ACC112 (cell line): ENCODE measurements around the gene PPP5C.

ENCODE experiments used
- H2AFZ ChIP-seq: fragments of 200-600 bp; sonication (generic); one replicate; pipeline ENCODE4 v1.6.0; 2017; ENCODE audit warnings: antibody characterized with exemption, low read length; ENCODE audit not compliant: unreplicated experiment
- H3K27ac ChIP-seq: fragments of 200-600 bp; sonication (generic); 2 replicates; pipeline ENCODE4 v1.5.1; 2014; ENCODE audit warnings: low read depth, mild to moderate bottlenecking, antibody characterized with exemption, low read length, moderate library complexity
- H3K27me3 ChIP-seq: fragments of 200-600 bp; sonication (generic); 2 replicates; pipeline ENCODE4 v1.6.1; 2014; ENCODE audit warnings: mild to moderate bottlenecking, antibody characterized with exemption, low read length, moderate library complexity, mixed read lengths; ENCODE audit not compliant: insufficient read depth
- H3K36me3 ChIP-seq: fragments of 200-600 bp; sonication (generic); 2 replicates; pipeline ENCODE4 v1.6.1; 2016; ENCODE audit warnings: mild to moderate bottlenecking, antibody characterized with exemption, low read length, moderate library complexity, mixed read lengths; ENCODE audit not compliant: insufficient read depth
- H3K4me1 ChIP-seq: fragments of 200-600 bp; sonication (generic); one replicate; pipeline ENCODE4 v1.6.1; 2016; ENCODE audit warnings: low read length, mixed read lengths; ENCODE audit not compliant: insufficient read depth, unreplicated experiment, control insufficient read depth
- H3K4me3 ChIP-seq: fragments of 200-600 bp; sonication (generic); 2 replicates; pipeline ENCODE4 v1.5.1; 2014; ENCODE audit warnings: mild to moderate bottlenecking, low read depth, low read length
- H3K79me2 ChIP-seq: fragments of 200-600 bp; sonication (generic); one replicate; pipeline ENCODE4 v1.6.0; 2016; ENCODE audit warnings: low read length; ENCODE audit not compliant: control insufficient read depth, unreplicated experiment, insufficient read depth

PPP5C gene

GRCh38 chr19:46346821-46347571, at the start of gene PPP5C:
Gene PPP5C (plus strand): TSS chr19:46347087. CDS start chr19:46347097, 10 bp downstream.
- Histone ChIP-seq H3K27me3 (no peaks in the 10 kb centered on the region), H3K4me1 (peaks cover 21% of the 10 kb centered on the region), H3K27ac (peak within 1 kb of the TSS; percentile 64), H2AFZ (peak within 1 kb of the TSS; percentile 94), H3K4me3 (peak within 1 kb of the TSS; percentile 98), H3K79me2 (peaks cover 33% of the 10 kb centered on the region), H3K36me3 (no peaks in the 10 kb centered on the region)

- H3K4me3 ChIP-seq = peak overlapping the region; percentile 76
These were observed 49.0 kb upstream of the PPP5C start for GRCh38 chr19:46297700-46298478.

GRCh38 chr19:46298479-46299003, 48.3 kb upstream of the PPP5C start:
- Histone ChIP-seq H3K36me3 (no peaks in the 10 kb centered on the region), H3K4me1 (peaks cover 38% of the 10 kb centered on the region), H3K27me3 (no peaks in the 10 kb centered on the region), H3K79me2 (peaks cover 7% of the 10 kb centered on the region), H3K4me3 (peak overlapping the region; percentile 76), H2AFZ (no peak overlapping the region), H3K27ac (peak overlapping the region; percentile 21; the same call in 1 of the 2 replicates)

More at GRCh38 chr19:46297700-46298478, 49.0 kb upstream of the PPP5C start:
- Histone ChIP-seq H3K36me3 (no peaks in the 10 kb centered on the region), H3K27ac (no peak overlapping the region), H3K27me3 (no peaks in the 10 kb centered on the region), H2AFZ (no peak overlapping the region), H3K79me2 (peaks cover 7% of the 10 kb centered on the region), H3K4me1 (peaks cover 38% of the 10 kb centered on the region)

- Histone ChIP-seq H3K79me2 (peaks cover 7% of the 10 kb centered on the region), H3K4me3 (peak overlapping the region; percentile 76), H3K36me3 (no peaks in the 10 kb centered on the region), H3K27ac (peak overlapping the region; percentile 21; the same call in 1 of the 2 replicates), H3K4me1 (peaks cover 38% of the 10 kb centered on the region), H2AFZ (no peak overlapping the region), H3K27me3 (no peaks in the 10 kb centered on the region)
These were observed 47.8 kb upstream of the PPP5C start for GRCh38 chr19:46299004-46299509.

GRCh38 chr19:46299695-46300094, 47.2 kb upstream of the PPP5C start:
- H3K4me3 ChIP-seq = peak overlapping the region; percentile 40; the same call in 1 of the 2 replicates
- H3K79me2 ChIP-seq = peaks cover 7% of the 10 kb centered on the region
- H2AFZ ChIP-seq = no peak overlapping the region
- H3K27ac ChIP-seq = peak overlapping the region; percentile 4; the same call in 1 of the 2 replicates
- H3K36me3 ChIP-seq = no peaks in the 10 kb centered on the region
- peaks cover 38% of the 10 kb centered on the region for H3K4me1 ChIP-seq
- no peaks in the 10 kb centered on the region for H3K27me3 ChIP-seq

- Histone ChIP-seq H3K4me3 (no peak overlapping the region), H3K27ac (no peak overlapping the region), H2AFZ (no peak overlapping the region), H3K36me3 (peaks cover 8% of the 10 kb centered on the region; the same call in 1 of the 2 replicates), H3K79me2 (peaks cover 7% of the 10 kb centered on the region), H3K4me1 (peaks cover 24% of the 10 kb centered on the region), H3K27me3 (no peaks in the 10 kb centered on the region)
These were observed 43.6 kb upstream of the PPP5C start for GRCh38 chr19:46303322-46303690.

GRCh38 chr19:46303691-46304397, 43.0 kb upstream of the PPP5C start:
- peaks cover 7% of the 10 kb centered on the region for H3K79me2 ChIP-seq
- H3K4me1 ChIP-seq = peaks cover 20% of the 10 kb centered on the region
- no peak overlapping the region for H3K27ac ChIP-seq
- H2AFZ ChIP-seq = no peak overlapping the region
- no peak overlapping the region for H3K4me3 ChIP-seq
- H3K36me3 ChIP-seq = peaks cover 8% of the 10 kb centered on the region; the same call in 1 of the 2 replicates
- H3K27me3 ChIP-seq = no peaks in the 10 kb centered on the region

GRCh38 chr19:46306501-46306900, 40.4 kb upstream of the PPP5C start:
- Histone ChIP-seq H3K4me3 (no peak overlapping the region), H2AFZ (no peak overlapping the region), H3K27ac (no peak overlapping the region), H3K36me3 (peaks cover 8% of the 10 kb centered on the region; the same call in 1 of the 2 replicates), H3K79me2 (no peaks in the 10 kb centered on the region), H3K4me1 (no peaks in the 10 kb centered on the region), H3K27me3 (no peaks in the 10 kb centered on the region)

- H3K4me3 ChIP-seq = no peak overlapping the region
- H3K36me3 ChIP-seq = peaks cover 8% of the 10 kb centered on the region; the same call in 1 of the 2 replicates
- no peak overlapping the region for H3K27ac ChIP-seq
These were observed 38.4 kb upstream of the PPP5C start for GRCh38 chr19:46308510-46308909.

GRCh38 chr19:46309056-46309455, 37.8 kb upstream of the PPP5C start:
- H3K4me3 ChIP-seq = no peak overlapping the region
- no peaks in the 10 kb centered on the region for H3K27me3 ChIP-seq
- peaks cover 8% of the 10 kb centered on the region; the same call in 1 of the 2 replicates for H3K36me3 ChIP-seq
- no peaks in the 10 kb centered on the region for H3K4me1 ChIP-seq
- H3K79me2 ChIP-seq = no peaks in the 10 kb centered on the region
- H2AFZ ChIP-seq = no peak overlapping the region
- H3K27ac ChIP-seq = no peak overlapping the region

More at GRCh38 chr19:46308510-46308909, 38.4 kb upstream of the PPP5C start:
- H3K79me2 ChIP-seq = no peaks in the 10 kb centered on the region
- no peaks in the 10 kb centered on the region for H3K27me3 ChIP-seq
- no peaks in the 10 kb centered on the region for H3K4me1 ChIP-seq
- H2AFZ ChIP-seq = no peak overlapping the region
